ENCODE results near the gene C10orf95.

C10orf95 gene

GRCh38 chr10:102402512-102402896, 48.8 kb downstream of the C10orf95 start:
- no peak for DNase-seq (ENCODE audit: low read depth)
- no peak for TF ChIP-seq CTCF (conservative IDR thresholded peaks at IDR 0.05; ENCODE audit: low read depth, low read length)
- H3K4me3 ChIP-seq (ENCODE audit: low read length): no peak overlapping the region

GRCh38 chr10:102401735-102402511, 49.4 kb downstream of the C10orf95 start:
- no peak for TF ChIP-seq CTCF (conservative IDR thresholded peaks at IDR 0.05; ENCODE audit: low read depth, low read length)
- DNase-seq (ENCODE audit: low read depth): no peak
- no peak overlapping the region for H3K4me3 ChIP-seq (ENCODE audit: low read length)

GRCh38 chr10:102401342-102401654, 50.0 kb downstream of the C10orf95 start:
- TF ChIP-seq CTCF (conservative IDR thresholded peaks at IDR 0.05; ENCODE audit: low read depth, low read length): no peak
- no peak overlapping the region for H3K4me3 ChIP-seq (ENCODE audit: low read length)
- DNase-seq (ENCODE audit: low read depth): no peak

GRCh38 chr10:102400598-102401341, 50.6 kb downstream of the C10orf95 start:
- TF ChIP-seq CTCF (conservative IDR thresholded peaks at IDR 0.05; ENCODE audit: low read depth, low read length): no peak
- no peak for DNase-seq (ENCODE audit: low read depth)
- H3K4me3 ChIP-seq (ENCODE audit: low read length): no peak overlapping the region

GRCh38 chr10:102400076-102400475, 51.3 kb downstream of the C10orf95 start:
- TF ChIP-seq CTCF (conservative IDR thresholded peaks at IDR 0.05; ENCODE audit: low read depth, low read length): no peak
- no peak overlapping the region for H3K4me3 ChIP-seq (ENCODE audit: low read length)
- DNase-seq (ENCODE audit: low read depth): no peak
